ENCODE measurements around the gene COMTD1.
A peak's percentile ranks its signal among the peaks of the same experiment; 100 is the strongest.
"Not testable (repeated sequence)": the region's sequence is repeated elsewhere in the genome, so short reads cannot be mapped to it uniquely, and the experiment has no call there.

COMTD1 gene

DNA sequence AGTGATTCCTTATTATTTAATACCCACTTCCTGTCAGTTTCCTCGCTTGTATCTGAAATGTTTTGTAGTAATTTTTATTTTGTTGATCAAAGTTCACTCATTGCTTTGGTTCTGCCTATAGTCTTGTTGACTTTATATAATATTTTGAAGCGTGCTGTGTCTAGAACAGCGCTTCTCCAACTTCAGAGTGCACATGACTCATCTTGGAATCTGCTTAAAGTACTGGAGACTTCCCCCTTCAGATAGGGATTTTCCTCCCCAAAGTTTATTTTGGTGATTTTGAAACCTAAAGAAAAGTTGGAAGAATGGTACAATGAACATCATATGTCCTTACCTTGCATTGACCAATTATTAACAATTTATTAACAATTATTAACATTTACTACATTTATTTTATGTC lies 5.8 kb downstream of the COMTD1 start:
- Histone ChIP-seq H3K27me3 (replicated peaks) (no peaks in the 10 kb centered on the region), H3K27ac (peak overlapping the region; percentile 5), H3K4me3 (ENCODE audit: low read depth, low read length) (no peak overlapping the region), H3K36me3 (replicated peaks) (peaks cover 49% of the 10 kb centered on the region)
- TF ChIP-seq, protein P1, sequence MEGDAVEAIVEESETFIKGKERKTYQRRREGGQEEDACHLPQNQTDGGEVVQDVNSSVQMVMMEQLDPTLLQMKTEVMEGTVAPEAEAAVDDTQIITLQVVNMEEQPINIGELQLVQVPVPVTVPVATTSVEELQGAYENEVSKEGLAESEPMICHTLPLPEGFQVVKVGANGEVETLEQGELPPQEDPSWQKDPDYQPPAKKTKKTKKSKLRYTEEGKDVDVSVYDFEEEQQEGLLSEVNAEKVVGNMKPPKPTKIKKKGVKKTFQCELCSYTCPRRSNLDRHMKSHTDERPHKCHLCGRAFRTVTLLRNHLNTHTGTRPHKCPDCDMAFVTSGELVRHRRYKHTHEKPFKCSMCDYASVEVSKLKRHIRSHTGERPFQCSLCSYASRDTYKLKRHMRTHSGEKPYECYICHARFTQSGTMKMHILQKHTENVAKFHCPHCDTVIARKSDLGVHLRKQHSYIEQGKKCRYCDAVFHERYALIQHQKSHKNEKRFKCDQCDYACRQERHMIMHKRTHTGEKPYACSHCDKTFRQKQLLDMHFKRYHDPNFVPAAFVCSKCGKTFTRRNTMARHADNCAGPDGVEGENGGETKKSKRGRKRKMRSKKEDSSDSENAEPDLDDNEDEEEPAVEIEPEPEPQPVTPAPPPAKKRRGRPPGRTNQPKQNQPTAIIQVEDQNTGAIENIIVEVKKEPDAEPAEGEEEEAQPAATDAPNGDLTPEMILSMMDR (IDR thresholded peaks at IDR 0.05; ENCODE audit: low read depth, low read length, missing control alignments) = no peak
- peak; percentile 48 for DNase-seq
- in situ Hi-C loops (cut with HindIII; ENCODE audit: low pct_ligation_motif_present, low sequenced_read_pairs) = no loop called here

- in situ Hi-C loops (cut with HindIII; ENCODE audit: low pct_ligation_motif_present, low sequenced_read_pairs) = no loop called here
- no peak overlapping the region for H3K27ac ChIP-seq
- peaks cover 60% of the 10 kb centered on the region for H3K36me3 ChIP-seq (replicated peaks)
- no peak for DNase-seq
- no peak overlapping the region for H3K4me3 ChIP-seq (ENCODE audit: low read depth, low read length)
- no peaks in the 10 kb centered on the region for H3K27me3 ChIP-seq (replicated peaks)
- TF ChIP-seq, protein P1 (IDR thresholded peaks at IDR 0.05; ENCODE audit: low read depth, low read length, missing control alignments) = no peak
Observed at GRCh38 chr10:75228834-75229233, 6.9 kb downstream of the COMTD1 start.

GRCh38 chr10:75228278-75228677 lies 7.5 kb downstream of the COMTD1 start:
- Histone ChIP-seq H3K27me3 (replicated peaks) (no peaks in the 10 kb centered on the region), H3K4me3 (ENCODE audit: low read depth, low read length) (no peak overlapping the region), H3K27ac (no peak overlapping the region), H3K36me3 (replicated peaks) (peaks cover 61% of the 10 kb centered on the region)
- DNase-seq = no peak
- in situ Hi-C loops (cut with HindIII; ENCODE audit: low pct_ligation_motif_present, low sequenced_read_pairs) = no loop called here
- TF ChIP-seq, protein P1 (IDR thresholded peaks at IDR 0.05; ENCODE audit: low read depth, low read length, missing control alignments) = no peak

DNA sequence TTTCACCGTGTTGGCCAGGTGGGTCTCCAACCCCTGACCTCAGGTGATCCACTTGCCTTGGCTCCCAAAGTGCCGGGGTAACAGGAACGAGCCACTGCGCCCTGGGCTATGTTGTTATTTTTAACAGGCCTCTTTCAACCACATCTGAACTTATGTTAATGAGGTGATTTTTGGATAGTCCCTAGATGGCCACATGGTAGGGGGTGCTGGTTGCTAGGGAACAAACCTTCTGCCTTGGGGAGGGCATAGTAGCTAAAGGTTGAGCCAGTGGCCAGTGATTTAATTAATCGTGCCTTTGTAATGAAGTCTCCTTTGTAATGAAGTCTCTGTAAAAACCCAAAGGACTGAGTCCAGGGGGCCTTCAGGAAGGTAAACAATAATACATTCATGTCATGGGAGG lies 9.1 kb downstream of the COMTD1 start:
- Histone ChIP-seq H3K36me3 (replicated peaks) (peaks cover 66% of the 10 kb centered on the region), H3K27ac (peak overlapping the region; percentile 92), H3K27me3 (replicated peaks) (no peaks in the 10 kb centered on the region), H3K4me3 (ENCODE audit: low read depth, low read length) (no peak overlapping the region)
- in situ Hi-C loops (cut with HindIII; ENCODE audit: low pct_ligation_motif_present, low sequenced_read_pairs) = no loop called here
- TF ChIP-seq, protein P1 (IDR thresholded peaks at IDR 0.05; ENCODE audit: low read depth, low read length, missing control alignments) = no peak
- no peak for DNase-seq

DNA sequence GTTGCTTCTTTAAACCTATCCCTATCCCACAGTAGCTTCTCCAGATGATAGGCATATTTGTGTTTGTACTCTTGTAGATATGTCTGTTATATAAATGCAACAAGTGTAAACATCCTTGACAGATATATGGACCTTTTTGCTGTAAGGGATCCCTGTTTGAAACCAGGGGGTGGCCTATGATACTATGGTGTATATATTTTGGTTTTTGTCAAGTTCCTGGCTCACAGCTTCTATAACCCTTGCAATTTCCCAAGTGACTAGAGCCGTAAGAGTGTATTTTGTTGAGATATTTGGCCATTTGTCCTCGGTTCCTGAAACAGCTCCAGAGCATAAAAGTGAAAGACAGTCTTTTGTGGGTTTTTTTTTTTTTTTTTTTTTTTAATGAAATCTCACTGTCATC lies 9.7 kb downstream of the COMTD1 start:
- TF ChIP-seq, protein P1 (IDR thresholded peaks at IDR 0.05; ENCODE audit: low read depth, low read length, missing control alignments) = no peak
- Histone ChIP-seq H3K4me3 (ENCODE audit: low read depth, low read length) (no peak overlapping the region), H3K27ac (peak overlapping the region; percentile 92), H3K27me3 (replicated peaks) (no peaks in the 10 kb centered on the region), H3K36me3 (replicated peaks) (peaks cover 61% of the 10 kb centered on the region)
- DNase-seq = no peak
- in situ Hi-C loops (cut with HindIII; ENCODE audit: low pct_ligation_motif_present, low sequenced_read_pairs) = no loop called here

- no peak for DNase-seq
- no peak overlapping the region for H3K27ac ChIP-seq
- TF ChIP-seq, protein P1 (IDR thresholded peaks at IDR 0.05; ENCODE audit: low read depth, low read length, missing control alignments) = no peak
- peaks cover 72% of the 10 kb centered on the region for H3K36me3 ChIP-seq (replicated peaks)
- H3K4me3 ChIP-seq (ENCODE audit: low read depth, low read length) = no peak overlapping the region
- no peaks in the 10 kb centered on the region for H3K27me3 ChIP-seq (replicated peaks)
- in situ Hi-C loops (cut with HindIII; ENCODE audit: low pct_ligation_motif_present, low sequenced_read_pairs) = no loop called here
Observed at GRCh38 chr10:75223507-75223906, 12.2 kb downstream of the COMTD1 start.

DNA sequence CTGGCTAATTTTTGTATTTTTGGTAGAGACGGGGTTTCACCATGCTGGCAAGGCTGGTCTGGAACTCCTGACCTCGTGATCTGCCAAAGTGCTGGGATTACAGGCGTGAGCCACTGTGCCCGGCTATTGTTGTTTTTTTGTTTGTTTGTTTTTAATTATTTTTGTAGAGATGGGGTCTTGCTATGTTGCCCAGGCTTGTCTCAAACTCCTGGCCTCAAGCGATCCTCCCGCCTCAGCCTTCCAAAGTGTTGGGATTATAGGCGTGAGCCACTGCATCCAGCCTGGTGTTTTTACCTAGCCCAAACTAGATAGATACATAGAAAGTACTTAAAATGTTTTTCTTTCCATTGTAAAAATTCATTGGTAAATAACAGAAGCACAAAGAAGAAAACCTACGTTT lies 14.3 kb downstream of the COMTD1 start:
- H3K4me3 ChIP-seq (ENCODE audit: low read depth, low read length); in situ Hi-C loops (cut with HindIII; ENCODE audit: low pct_ligation_motif_present, low sequenced_read_pairs); H3K27ac ChIP-seq; DNase-seq; H3K27me3 ChIP-seq (replicated peaks): not testable (repeated sequence)
- peaks cover 78% of the 10 kb centered on the region for H3K36me3 ChIP-seq (replicated peaks)
